Right atrium auricular region (tissue), 2 donors: ENCODE measurements around the gene TBCD. TPM values are rescaled to one million over a fixed set of nuclear protein-coding genes. Genes with fewer than 3 reads are reported as not detected.
A peak's percentile ranks its signal among the peaks of the same experiment; 100 is the strongest.

Source experiments
- DNase-seq: peaks from one replicate; pipeline ENCODE4 v3.0.0-alpha.2; 2019; ENCODE audit warnings: low spot score
- H3K27ac ChIP-seq, 2 donors: fragments of 200-600 bp; sonication (generic); 1 replicate in 1 of 2; 2 replicates in 1 of 2; pipeline ENCODE4 v1.5.1; 2016 to 2019
- H3K27me3 ChIP-seq, 2 donors: fragments of 200-600 bp; sonication (generic); one replicate each; pipeline versions ENCODE4 v1.5.1 to v1.6.0; 2017 to 2019
- H3K36me3 ChIP-seq: fragments of 200-600 bp; sonication (generic); one replicate; pipeline ENCODE4 v1.5.1; 2016
- H3K4me1 ChIP-seq, 2 donors: fragments of 200-600 bp; sonication (generic); one replicate each; pipeline versions ENCODE4 v1.5.1 to v1.6.0; 2017 to 2019
- H3K4me3 ChIP-seq, 2 donors: fragments of 200-600 bp; sonication (generic); 1 replicate in 1 of 2; 2 replicates in 1 of 2; pipeline ENCODE4 v1.5.1; 2017 to 2019; ENCODE audit warnings: mild to moderate bottlenecking in 1 of 2, moderate library complexity in 1 of 2
- H3K9me3 ChIP-seq, 2 donors: fragments of 200-600 bp; sonication (generic); one replicate each; pipeline ENCODE4 v1.5.1; 2019
- CTCF ChIP-seq, 2 donors: fragments of 200-600 bp; sonication (generic); IDR thresholded peaks; one replicate each; pipeline ENCODE4 v1.5.1; 2019; ENCODE audit warnings: antibody characterized with exemption in 2 of 2
- total RNA-seq, 2 donors: library from RNA; depleted of rRNA; stranded (reverse); fragments of >200 nt; gene quantifications; one replicate each; pipeline ENCODE4 v1.1.0, GENCODE V29; 2016

TBCD gene
- total RNA-seq, 2 donors from 2014 or later = 19.4 to 29.6 TPM

GRCh38 chr17:82868715-82869131 is 116.9 kb downstream of the TBCD start:
- Histone ChIP-seq H3K36me3 (peaks cover 20% of the 10 kb centered on the region), H3K4me1 (peaks cover 0 to 45% of the 10 kb centered on the region in 2 donors), H3K4me3 (no peak overlapping the region), H3K9me3 (no peaks in the 10 kb centered on the region), H3K27me3 (no peaks in the 10 kb centered on the region), H3K27ac (no peak overlapping the region)
- no peak for DNase-seq
- no peak for TF ChIP-seq CTCF (IDR thresholded peaks at IDR 0.05)

- no peaks in the 10 kb centered on the region for H3K27me3 ChIP-seq
- H3K36me3 ChIP-seq = peaks cover 20% of the 10 kb centered on the region
- H3K4me1 ChIP-seq = peaks cover 0 to 37% of the 10 kb centered on the region in 2 donors
- no peaks in the 10 kb centered on the region for H3K9me3 ChIP-seq
- TF ChIP-seq CTCF (IDR thresholded peaks at IDR 0.05) = no peak
- no peak overlapping the region for H3K4me3 ChIP-seq
- no peak overlapping the region for H3K27ac ChIP-seq
- DNase-seq = no peak
These were observed 117.7 kb downstream of the TBCD start for GRCh38 chr17:82869536-82869935.

GRCh38 chr17:82870091-82870491 is 118.2 kb downstream of the TBCD start:
- Histone ChIP-seq H3K9me3 (no peaks in the 10 kb centered on the region), H3K27ac (peak overlapping the region in 1 of 2 donors; percentile 30), H3K4me3 (no peak overlapping the region), H3K4me1 (peaks cover 0 to 32% of the 10 kb centered on the region in 2 donors), H3K36me3 (peaks cover 20% of the 10 kb centered on the region), H3K27me3 (no peaks in the 10 kb centered on the region)
- no peak for TF ChIP-seq CTCF (IDR thresholded peaks at IDR 0.05)
- DNase-seq = no peak

GRCh38 chr17:82870541-82870940 is 118.7 kb downstream of the TBCD start:
- DNase-seq = no peak
- no peak for TF ChIP-seq CTCF (IDR thresholded peaks at IDR 0.05)
- Histone ChIP-seq H3K27me3 (no peaks in the 10 kb centered on the region), H3K9me3 (no peaks in the 10 kb centered on the region), H3K36me3 (peaks cover 20% of the 10 kb centered on the region), H3K4me1 (peaks cover 0 to 27% of the 10 kb centered on the region in 2 donors), H3K27ac (peak overlapping the region; percentile 27 to 30), H3K4me3 (no peak overlapping the region)

GRCh38 chr17:82871056-82871775 is 119.4 kb downstream of the TBCD start:
- Histone ChIP-seq H3K27me3 (no peaks in the 10 kb centered on the region), H3K9me3 (no peaks in the 10 kb centered on the region), H3K4me1 (peaks cover 0 to 29% of the 10 kb centered on the region in 2 donors), H3K27ac (peak overlapping the region; percentile 9 to 32), H3K36me3 (peaks cover 20% of the 10 kb centered on the region), H3K4me3 (no peak overlapping the region)
- TF ChIP-seq CTCF (IDR thresholded peaks at IDR 0.05) = no peak
- DNase-seq = no peak
